Measurements from ENCODE around the gene FHDC1.

Gene FHDC1

DNA sequence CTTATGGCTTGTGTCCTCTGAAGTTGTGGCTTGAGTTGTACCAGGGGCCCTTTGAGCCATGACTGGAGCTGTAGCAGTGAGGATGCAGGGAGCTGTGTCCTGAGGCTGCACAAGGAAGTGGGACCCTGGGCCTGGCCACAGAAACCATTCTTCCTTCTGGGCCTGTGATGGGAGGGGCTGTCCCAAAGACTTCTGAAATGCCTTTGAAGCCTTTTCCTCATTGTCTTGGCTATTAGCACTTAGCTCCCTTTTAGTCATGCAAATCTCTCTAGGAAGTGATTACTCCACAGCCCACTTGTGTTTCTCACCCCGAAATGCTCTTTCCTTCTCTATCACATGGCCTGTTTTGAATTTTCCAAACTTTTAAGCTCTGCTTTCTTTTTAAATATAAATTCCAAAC, 92.4 kb downstream of the FHDC1 start:
- no peak for DNase-seq (ENCODE audit: low read depth, low spot score)
- H3K4me3 ChIP-seq (ENCODE audit: low read depth, low read length), result no peak overlapping the region
- in situ Hi-C loops (cut with HindIII; ENCODE audit: low sequenced_read_pairs), result no loop called here
- no peak for TF ChIP-seq CTCF (IDR thresholded peaks at IDR 0.05; ENCODE audit: low read depth, low read length)

Data from astrocyte of the spinal cord (primary cell).